Measurements from ENCODE around the gene CNNM4. TPM values are rescaled to one million over a fixed set of nuclear protein-coding genes. Genes with fewer than 3 reads are reported as not detected.

CNNM4 gene
- polyA plus RNA-seq, 1 experiment, result 4.7 TPM

- POLR2A ChIA-PET, result no interaction called here
- no peaks in the 10 kb centered on the region for H3K27me3 ChIP-seq (ENCODE audit: control insufficient read depth, insufficient read depth, low read length)
- no peaks in the 10 kb centered on the region; the same call in 1 of the 2 replicates for H3K9me3 ChIP-seq (ENCODE audit: control insufficient read depth, insufficient read depth, low read length)
- H3K4me3 ChIP-seq (ENCODE audit: low read depth, low read length), result no peak overlapping the region
- TF ChIP-seq, protein P1, sequence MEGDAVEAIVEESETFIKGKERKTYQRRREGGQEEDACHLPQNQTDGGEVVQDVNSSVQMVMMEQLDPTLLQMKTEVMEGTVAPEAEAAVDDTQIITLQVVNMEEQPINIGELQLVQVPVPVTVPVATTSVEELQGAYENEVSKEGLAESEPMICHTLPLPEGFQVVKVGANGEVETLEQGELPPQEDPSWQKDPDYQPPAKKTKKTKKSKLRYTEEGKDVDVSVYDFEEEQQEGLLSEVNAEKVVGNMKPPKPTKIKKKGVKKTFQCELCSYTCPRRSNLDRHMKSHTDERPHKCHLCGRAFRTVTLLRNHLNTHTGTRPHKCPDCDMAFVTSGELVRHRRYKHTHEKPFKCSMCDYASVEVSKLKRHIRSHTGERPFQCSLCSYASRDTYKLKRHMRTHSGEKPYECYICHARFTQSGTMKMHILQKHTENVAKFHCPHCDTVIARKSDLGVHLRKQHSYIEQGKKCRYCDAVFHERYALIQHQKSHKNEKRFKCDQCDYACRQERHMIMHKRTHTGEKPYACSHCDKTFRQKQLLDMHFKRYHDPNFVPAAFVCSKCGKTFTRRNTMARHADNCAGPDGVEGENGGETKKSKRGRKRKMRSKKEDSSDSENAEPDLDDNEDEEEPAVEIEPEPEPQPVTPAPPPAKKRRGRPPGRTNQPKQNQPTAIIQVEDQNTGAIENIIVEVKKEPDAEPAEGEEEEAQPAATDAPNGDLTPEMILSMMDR (IDR thresholded peaks at IDR 0.05; ENCODE audit: low read depth, low read length), result no peak
- CTCF ChIA-PET, result interaction anchor here (4.6 kb wide), 2 partner anchors 93 to 102 kb away, joined by 39 to 51 read pairs; no protein-coding TSS in a partner anchor
- H3K27ac ChIP-seq (ENCODE audit: low read depth, low read length), result no peak overlapping the region
- DNase-seq (ENCODE audit: low read depth, low spot score), result no peak
Observed at GRCh38 chr2:96859681-96860064, 99.0 kb downstream of the CNNM4 start.

DNA sequence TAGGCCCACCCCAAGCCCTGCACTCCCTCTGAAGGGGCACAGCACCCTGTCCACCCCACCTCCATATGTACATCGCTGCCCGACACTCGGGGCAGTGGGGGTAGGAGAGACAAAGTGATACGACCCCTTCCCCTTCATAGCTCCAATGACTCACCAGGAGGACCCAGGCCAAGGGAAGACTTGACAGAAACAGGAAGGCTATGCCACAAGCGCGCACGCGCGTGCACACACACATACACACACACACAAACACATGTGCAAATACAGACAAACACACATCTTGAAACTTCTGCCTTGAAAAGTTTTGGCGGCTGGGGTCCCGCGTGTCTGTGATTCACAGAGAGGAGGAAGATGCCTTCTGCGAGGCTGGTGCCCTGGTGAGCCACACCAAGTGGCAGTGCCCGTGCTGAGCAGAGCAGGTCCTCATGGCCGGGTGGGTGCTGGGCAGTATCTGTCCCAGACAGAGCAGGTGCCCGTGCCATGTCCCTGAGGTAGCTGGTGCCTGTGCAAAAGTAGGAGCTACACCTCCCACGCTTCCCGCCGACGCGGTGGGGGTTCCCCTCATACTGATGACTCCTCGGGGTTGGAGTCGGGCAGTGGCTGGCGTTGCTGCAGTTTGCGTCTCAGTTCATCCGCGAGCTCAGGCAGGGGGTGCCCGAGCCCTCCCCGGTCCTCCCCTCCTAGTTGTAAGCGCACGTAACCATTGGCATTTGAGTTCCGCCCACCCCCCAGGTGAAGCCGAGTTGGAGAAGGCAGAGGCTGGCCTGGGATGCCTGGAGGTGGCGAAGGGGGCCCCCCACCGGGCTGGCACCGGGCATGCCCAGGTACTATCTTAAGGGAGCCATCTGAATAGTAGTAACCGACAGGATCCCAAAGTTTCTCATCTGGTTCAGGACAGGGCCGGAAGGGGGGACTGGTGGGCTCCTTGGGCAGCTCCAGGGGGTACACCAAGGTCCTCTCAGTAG lies 99.6 kb downstream of the CNNM4 start:
- TF ChIP-seq, protein P1 (IDR thresholded peaks at IDR 0.05; ENCODE audit: low read depth, low read length), result no peak
- POLR2A ChIA-PET, result interaction anchor here (0.9 kb wide), 1 partner anchor 8 kb away, joined by 8 read pairs; no protein-coding TSS in a partner anchor
- H3K9me3 ChIP-seq (ENCODE audit: control insufficient read depth, insufficient read depth, low read length), result no peaks in the 10 kb centered on the region; the same call in 1 of the 2 replicates
- no peak overlapping the region for H3K4me3 ChIP-seq (ENCODE audit: low read depth, low read length)
- CTCF ChIA-PET, result interaction anchor here (1.1 to 4.6 kb wide), 2 partner anchors 91 to 92 kb away, joined by 4 to 51 read pairs; no protein-coding TSS in a partner anchor
- no peak overlapping the region for H3K27ac ChIP-seq (ENCODE audit: low read depth, low read length)
- DNase-seq (ENCODE audit: low read depth, low spot score), result no peak
- no peaks in the 10 kb centered on the region for H3K27me3 ChIP-seq (ENCODE audit: control insufficient read depth, insufficient read depth, low read length)

DNA sequence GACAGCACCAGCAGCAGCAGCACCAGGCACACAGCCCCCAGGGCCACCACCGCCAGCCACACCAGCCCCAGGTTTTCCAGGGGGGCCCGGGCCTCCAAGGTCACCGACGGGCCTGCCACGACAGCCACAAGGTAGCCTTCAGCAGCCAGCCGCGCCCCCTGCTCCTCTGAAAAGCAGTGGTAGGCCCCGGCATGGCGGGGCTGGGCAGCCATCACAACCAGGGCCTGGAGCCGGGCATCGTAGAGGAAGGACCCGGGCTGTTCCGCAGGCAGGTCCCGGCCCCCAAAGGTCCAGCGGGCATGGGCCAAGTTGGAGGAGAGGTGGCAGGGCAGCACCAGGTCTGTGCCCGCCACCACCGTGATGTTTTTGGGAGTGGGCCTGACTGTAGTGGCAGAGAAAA lies 100.4 kb downstream of the CNNM4 start:
- POLR2A ChIA-PET, result no interaction called here
- Histone ChIP-seq H3K4me3 (ENCODE audit: low read depth, low read length) (no peak overlapping the region), H3K27me3 (ENCODE audit: control insufficient read depth, insufficient read depth, low read length) (no peaks in the 10 kb centered on the region), H3K9me3 (ENCODE audit: control insufficient read depth, insufficient read depth, low read length) (no peaks in the 10 kb centered on the region; the same call in 1 of the 2 replicates), H3K27ac (ENCODE audit: low read depth, low read length) (no peak overlapping the region)
- TF ChIP-seq, protein P1 (IDR thresholded peaks at IDR 0.05; ENCODE audit: low read depth, low read length), result no peak
- no peak for DNase-seq (ENCODE audit: low read depth, low spot score)
- CTCF ChIA-PET, result interaction anchor here (1.1 kb wide), 1 partner anchor 90 kb away, joined by 4 read pairs; no protein-coding TSS in a partner anchor

Small RNA genes lying within 50 kb of the gene (small RNA-seq; reads per million reads assigned to genes)
- not detected for gene MIR3127 (ENCODE audit: insufficient read length, low read depth)

Other genes with a start within 250 kb of the CNNM4 start
- gene ARID5A, start 224.2 kb upstream of the CNNM4 start, polyA plus RNA-seq (2011; rRNA removed), result 3.1 and 5.0 TPM in 2 replicates
- gene KANSL3, start 122.6 kb upstream of the CNNM4 start, polyA plus RNA-seq (2011; rRNA removed), result 17.1 and 22.7 TPM in 2 replicates
- gene FER1L5, start 118.1 kb upstream of the CNNM4 start, polyA plus RNA-seq (2011; rRNA removed), result 0.17 and 0.20 TPM in 2 replicates
- gene LMAN2L, start 20.8 kb upstream of the CNNM4 start, polyA plus RNA-seq (2011; rRNA removed), result 29.6 and 35.1 TPM in 2 replicates
- gene CNNM3, start 55.4 kb downstream of the CNNM4 start, polyA plus RNA-seq (2011; rRNA removed), result 5.1 and 7.1 TPM in 2 replicates
- gene ANKRD23, start 83.1 kb downstream of the CNNM4 start, polyA plus RNA-seq (2011; rRNA removed), result 0.46 and 0.81 TPM in 2 replicates
- gene ANKRD39, start 97.1 kb downstream of the CNNM4 start, polyA plus RNA-seq (2011; rRNA removed), result 3.8 and 6.7 TPM in 2 replicates
- gene SEMA4C, start 109.2 kb downstream of the CNNM4 start, polyA plus RNA-seq (2011; rRNA removed), result 16.8 and 21.4 TPM in 2 replicates
- not detected in 2 replicates for gene FAM178B, start 225.7 kb downstream of the CNNM4 start, polyA plus RNA-seq (2011; rRNA removed)